Small intestine (tissue), 7 donors: ENCODE results near the gene PHC3. TPM values are rescaled to one million over a fixed set of nuclear protein-coding genes. Genes with fewer than 3 reads are reported as not detected.
"Not testable (repeated sequence)": the region's sequence is repeated elsewhere in the genome, so short reads cannot be mapped to it uniquely, and the experiment has no call there.

ENCODE experiments used
- DNase-seq, 2 donors: peaks; one replicate each; pipeline versions ENCODE4 v3.0.0 to v3.0.0-alpha.2; 2013
- FAIRE-seq: peaks from 2 replicates; lab custom pipeline; 2012; peaks lifted over from hg19 to GRCh38; lab: Jason Lieb, UNC
- H3K27ac ChIP-seq, 3 donors: one replicate each; pipeline ENCODE4 v1.5.1; 2013; ENCODE audit warnings: low read length in 2 of 3, mild to moderate bottlenecking in 2 of 3, control low read depth in 1 of 3, inconsistent platforms in 1 of 3, low read depth in 1 of 3, moderate library complexity in 1 of 3
- H3K27me3 ChIP-seq, 3 donors: one replicate each; pipeline ENCODE4 v1.6.1; 2013; ENCODE audit warnings: low read length in 3 of 3, inconsistent platforms in 1 of 3; ENCODE audit not compliant: control insufficient read depth in 3 of 3, insufficient read depth in 3 of 3
- H3K36me3 ChIP-seq, 3 donors: one replicate each; pipeline ENCODE4 v1.6.1; 2013; ENCODE audit warnings: low read length in 3 of 3, inconsistent platforms in 1 of 3, low read depth in 1 of 3, mild to moderate bottlenecking in 1 of 3, moderate library complexity in 1 of 3; ENCODE audit not compliant: control insufficient read depth in 3 of 3, insufficient read depth in 2 of 3
- H3K4me1 ChIP-seq, 3 donors: one replicate each; pipeline ENCODE4 v1.6.1; 2013; ENCODE audit warnings: low read length in 2 of 3, inconsistent platforms in 1 of 3, low read depth in 1 of 3, mild to moderate bottlenecking in 1 of 3, moderate library complexity in 1 of 3; ENCODE audit not compliant: control insufficient read depth in 3 of 3, insufficient read depth in 2 of 3
- H3K4me3 ChIP-seq, 3 donors: one replicate each; pipeline ENCODE4 v1.5.1; 2013; ENCODE audit warnings: low read length in 3 of 3, control low read depth in 1 of 3, inconsistent platforms in 1 of 3, low read depth in 1 of 3, mild to moderate bottlenecking in 1 of 3, moderate library complexity in 1 of 3
- H3K9me3 ChIP-seq, 2 donors: one replicate each; pipeline ENCODE4 v1.6.1; 2013; ENCODE audit warnings: low read depth in 1 of 2, low read length in 1 of 2; ENCODE audit not compliant: control insufficient read depth in 2 of 2, insufficient read depth in 1 of 2
- WGBS, 3 donors: extraction: QIAGEN DNeasy Blood & Tissue Kit; methylation state at CpG; one replicate each; pipeline ENCODE4 v1.1.7; 2013; 5-methylcytosine and 5-hydroxymethylcytosine counted together
- polyA plus RNA-seq, 4 donors: library from polyadenylated mRNA; stranded (reverse) in 3 of 4; unstranded in 1 of 4; fragments of 200-250 nt in 3 of 4; fragments of 120-200 nt in 1 of 4; gene quantifications; one replicate each; pipeline versions ENCODE4 v1.2.1 to v1.2.3, GENCODE V29; 2013
- donor health status: healthy with polysubstance abuse.
- donor health status: control.
- donor health status: control.
- donor health status: Bipolar disorder and iron deficiency.
- donor health status: healthy.

The PHC3 gene
- polyA plus RNA-seq, 4 donors, result 2.5 to 30.4 (median 4.3) TPM

GRCh38 chr3:170201527-170201926 is 20.0 kb upstream of the PHC3 start:
- peaks cover 0 to 22% (median 0%) of the 10 kb centered on the region in 3 donors for H3K4me1 ChIP-seq
- 92 to 95% (median 93%) methylated on average over 5 of the region's 5 CpGs for WGBS, 3 donors
- no peak for FAIRE-seq

GRCh38 chr3:170200987-170201386 is 19.5 kb upstream of the PHC3 start:
- DNase-seq (no peak), FAIRE-seq (no peak)
- no peak overlapping the region for H3K4me3 ChIP-seq
- H3K4me1 ChIP-seq, result peaks cover 0 to 22% (median 0%) of the 10 kb centered on the region in 3 donors
- no peaks in the 10 kb centered on the region for H3K36me3 ChIP-seq
- H3K27me3 ChIP-seq, result no peaks in the 10 kb centered on the region
- H3K27ac ChIP-seq, result no peak overlapping the region
- no peaks in the 10 kb centered on the region for H3K9me3 ChIP-seq

More at GRCh38 chr3:170201527-170201926, 20.0 kb upstream of the PHC3 start:
- Histone ChIP-seq H3K27ac (no peak overlapping the region), H3K9me3 (no peaks in the 10 kb centered on the region), H3K36me3 (no peaks in the 10 kb centered on the region), H3K4me3 (no peak overlapping the region), H3K27me3 (no peaks in the 10 kb centered on the region)
- DNase-seq, result no peak

DNA sequence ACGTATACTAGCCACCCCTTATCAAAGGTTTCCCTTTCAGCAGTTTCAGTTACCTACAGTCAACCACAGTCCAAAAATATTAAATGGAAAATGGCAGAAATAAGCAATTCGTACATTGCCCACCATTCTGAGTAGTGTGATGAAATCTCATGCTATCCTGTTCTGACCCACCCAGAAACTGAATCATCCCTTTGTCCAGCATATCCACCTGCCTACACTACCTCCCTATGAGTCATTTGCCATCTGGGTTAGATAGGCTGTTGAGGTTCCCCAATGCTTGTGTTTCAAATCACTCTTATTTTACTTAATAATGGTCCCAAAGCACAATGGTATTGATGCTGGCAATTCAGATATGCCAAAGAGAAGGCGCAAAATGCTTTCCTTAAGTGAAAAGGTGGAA is 15.3 kb upstream of the PHC3 start:
- H3K27ac ChIP-seq, result no peak overlapping the region
- H3K36me3 ChIP-seq, result no peaks in the 10 kb centered on the region
- H3K27me3 ChIP-seq, result no peaks in the 10 kb centered on the region
- WGBS, 3 donors, result 86 to 95% (median 90%) methylated on average over 3 of the region's 3 CpGs
- DNase-seq, result no peak
- no peak for FAIRE-seq
- no peak overlapping the region for H3K4me3 ChIP-seq
- no peaks in the 10 kb centered on the region for H3K9me3 ChIP-seq
- peaks cover 0 to 2% (median 0%) of the 10 kb centered on the region in 3 donors for H3K4me1 ChIP-seq

- DNase-seq, H3K4me3 ChIP-seq, H3K27ac ChIP-seq, FAIRE-seq, H3K9me3 ChIP-seq, H3K27me3 ChIP-seq, H3K4me1 ChIP-seq, H3K36me3 ChIP-seq: not testable (repeated sequence)
- WGBS, 3 donors, result 64 to 77% (median 72%) methylated on average over 3 of the region's 3 CpGs
These were observed 14.2 kb upstream of the PHC3 start for GRCh38 chr3:170195759-170196158.

- WGBS, 3 donors, result 77 to 84% (median 81%) methylated on average over 4 of the region's 4 CpGs
- H3K4me3 ChIP-seq, result no peak overlapping the region
- no peaks in the 10 kb centered on the region for H3K27me3 ChIP-seq
- no peaks in the 10 kb centered on the region for H3K4me1 ChIP-seq
- H3K36me3 ChIP-seq, result no peaks in the 10 kb centered on the region
- H3K9me3 ChIP-seq, result no peaks in the 10 kb centered on the region
- no peak for DNase-seq
- H3K27ac ChIP-seq, result no peak overlapping the region
- no peak for FAIRE-seq
These were observed 8.1 kb upstream of the PHC3 start for GRCh38 chr3:170189398-170190256.

DNA sequence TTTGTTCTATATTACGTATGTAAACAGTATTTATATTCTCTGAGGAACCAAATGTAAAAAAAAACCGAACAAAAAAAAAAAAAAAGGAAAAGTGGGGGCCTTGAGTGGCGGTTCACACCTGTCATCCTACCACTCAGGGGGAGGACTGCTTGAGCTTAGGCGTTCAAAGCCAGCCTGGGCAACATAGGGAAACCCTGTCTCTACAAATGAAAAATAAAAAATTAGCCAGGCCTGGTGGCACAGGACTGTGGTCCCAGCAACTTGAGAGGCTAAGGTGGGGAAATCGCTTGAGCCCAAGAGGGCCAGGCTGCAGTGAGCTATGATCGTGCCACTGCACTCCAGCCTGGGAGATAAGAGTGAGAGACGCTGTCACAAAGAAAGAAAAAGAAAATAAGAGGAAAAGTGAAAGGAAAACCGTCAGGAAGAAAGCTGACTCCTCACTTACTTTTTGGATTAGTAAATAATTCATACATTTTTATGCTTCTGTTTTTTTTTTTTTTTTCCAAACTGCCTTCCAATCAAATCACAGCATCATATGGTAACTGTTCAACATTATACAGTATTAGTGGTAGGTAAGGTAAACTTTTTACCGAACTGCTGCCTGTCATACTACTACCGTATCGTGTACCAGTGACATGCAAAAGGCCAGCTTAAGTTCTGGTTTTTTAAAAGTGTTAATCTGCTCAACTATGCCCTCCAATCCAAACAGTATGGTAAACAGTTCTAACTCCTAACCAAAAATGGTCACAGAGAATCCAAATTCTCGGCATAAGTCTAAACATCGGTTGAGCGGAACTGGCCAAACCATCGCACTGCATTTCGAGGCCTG is 1.2 kb downstream of the PHC3 start:
- Histone ChIP-seq H3K9me3 (no peaks in the 10 kb centered on the region), H3K27ac (peak overlapping the region; percentile 90 to 99 (median 96)), H3K4me1 (peaks cover 0 to 23% (median 0%) of the 10 kb centered on the region in 3 donors), H3K36me3 (peaks cover 4 to 23% (median 5%) of the 10 kb centered on the region in 3 donors), H3K4me3 (peak overlapping the region; percentile 55 to 89 (median 87)), H3K27me3 (no peaks in the 10 kb centered on the region)
- DNase-seq, result peak; percentile 67 to 76
- FAIRE-seq, result no peak
- WGBS, 3 donors, result 2 to 10% (median 2%) methylated on average over 16 of the region's 16 CpGs

DNA sequence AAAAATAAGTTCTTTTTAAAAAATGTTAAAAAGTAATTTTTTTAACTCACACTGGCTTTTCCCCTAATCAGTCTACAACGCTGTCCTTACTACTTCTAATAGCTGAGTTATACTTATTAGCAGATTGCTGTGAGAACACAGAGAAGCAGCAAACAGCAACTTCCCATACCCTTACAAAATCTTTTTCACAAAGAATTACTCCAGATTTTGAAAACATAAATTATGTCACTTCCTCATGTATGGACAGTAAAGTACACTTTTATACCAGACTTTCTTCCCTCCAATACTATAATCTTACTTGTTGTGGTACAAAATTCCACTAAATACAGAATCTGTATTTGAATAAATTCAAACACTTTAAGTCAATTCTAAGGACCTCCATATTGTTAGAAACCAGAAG is 2.1 kb downstream of the PHC3 start:
- DNase-seq, result no peak
- peak overlapping the region in 2 of 3 donors; percentile 87 to 89 for H3K4me3 ChIP-seq
- no peak for FAIRE-seq
- peaks cover 0 to 23% (median 0%) of the 10 kb centered on the region in 3 donors for H3K4me1 ChIP-seq
- no peak overlapping the region for H3K27ac ChIP-seq
- no peaks in the 10 kb centered on the region for H3K9me3 ChIP-seq
- peaks cover 4 to 25% (median 7%) of the 10 kb centered on the region in 3 donors for H3K36me3 ChIP-seq
- no peaks in the 10 kb centered on the region for H3K27me3 ChIP-seq
- 22 to 33% (median 33%) methylated on average over 1 of the region's 1 CpG for WGBS, 3 donors

GRCh38 chr3:170178651-170179050 is 2.9 kb downstream of the PHC3 start:
- FAIRE-seq (no peak), DNase-seq (peak in 1 of 2 donors; percentile 51)
- Histone ChIP-seq H3K27ac (no peak overlapping the region), H3K4me3 (no peak overlapping the region), H3K27me3 (no peaks in the 10 kb centered on the region), H3K9me3 (no peaks in the 10 kb centered on the region), H3K36me3 (peaks cover 4 to 29% (median 8%) of the 10 kb centered on the region in 3 donors), H3K4me1 (peaks cover 0 to 23% (median 0%) of the 10 kb centered on the region in 3 donors)
- 60 to 69% (median 60%) methylated on average over 3 of the region's 3 CpGs for WGBS, 3 donors
